T-helper 17 cell (primary cell): Measurements from ENCODE around the gene ATAT1. TPM values are rescaled to one million over a fixed set of nuclear protein-coding genes. Genes with fewer than 3 reads are reported as not detected.

ENCODE experiments used
- ATAC-seq: fragments of 150-1000 bp; cut with Tn5 transposase; 2 replicates; pipeline ENCODE4 v1.10.0; 2021; ENCODE audit warnings: mild to moderate bottlenecking, moderate library complexity
- DNase-seq, 3 donors: peaks; one replicate each; pipeline versions ENCODE4 v3.0.0 to v3.0.0-alpha.2; 2020 to 2021
- H3K9me3 ChIP-seq: one replicate; pipeline ENCODE4 v1.7.0; 2013; ENCODE audit warnings: low read length, mild to moderate bottlenecking; ENCODE audit not compliant: control insufficient read depth, poor library complexity, severe bottlenecking
- H3K27ac Mint-ChIP-seq: one replicate; pipeline ENCODE4 v1.8.0; 2022; ENCODE audit warnings: mild to moderate bottlenecking, moderate library complexity, mixed read lengths
- H3K27me3 Mint-ChIP-seq: one replicate; pipeline ENCODE4 v1.8.0; 2022; ENCODE audit warnings: mixed read lengths
- H3K36me3 Mint-ChIP-seq: one replicate; pipeline ENCODE4 v1.8.0; 2022; ENCODE audit warnings: low read depth, mixed read lengths
- H3K4me1 Mint-ChIP-seq: one replicate; pipeline ENCODE4 v1.8.0; 2022; ENCODE audit warnings: mild to moderate bottlenecking, mixed read lengths
- H3K4me3 Mint-ChIP-seq: one replicate; pipeline ENCODE4 v1.8.0; 2022; ENCODE audit warnings: mild to moderate bottlenecking, moderate library complexity, mixed read lengths
- total RNA-seq, 4 donors: library from RNA in 2 of 4; stranded (reverse) in 2 of 4; gene quantifications; one replicate each; pipeline ENCODE4 v1.2.3 and lab custom pipeline; 2022 to 2026

The ATAT1 gene
- total RNA-seq, 2 donors from 2014 or later = 5.6 to 6.6 TPM

GRCh38 chr6:30672445-30673253 lies 46.0 kb downstream of the ATAT1 start, which contains the start of gene DHX16:
Gene DHX16 (minus strand): TSS chr6:30673006. CDS start chr6:30672841, 165 bp downstream.
- Mint-ChIP-seq H3K36me3 (peaks cover 14% of the 10 kb centered on the region), H3K27ac (peak within 1 kb of the TSS; percentile 95), H3K27me3 (no peaks in the 10 kb centered on the region), H3K4me1 (peaks cover 32% of the 10 kb centered on the region), H3K4me3 (peak within 1 kb of the TSS; percentile 94)
- no peaks in the 10 kb centered on the region for H3K9me3 ChIP-seq
- DNase-seq (peak; percentile 73 to 81 (median 79)), ATAC-seq (peak; percentile 84)

- Mint-ChIP-seq H3K27me3 (no peaks in the 10 kb centered on the region), H3K27ac (peak overlapping the region; percentile 82), H3K4me3 (no peak overlapping the region), H3K4me1 (peaks cover 35% of the 10 kb centered on the region), H3K36me3 (peaks cover 13% of the 10 kb centered on the region)
- H3K9me3 ChIP-seq = no peaks in the 10 kb centered on the region
- no peak for ATAC-seq
- DNase-seq = no peak
Measured at GRCh38 chr6:30676660-30677285, 50.1 kb downstream of the ATAT1 start.

DNA sequence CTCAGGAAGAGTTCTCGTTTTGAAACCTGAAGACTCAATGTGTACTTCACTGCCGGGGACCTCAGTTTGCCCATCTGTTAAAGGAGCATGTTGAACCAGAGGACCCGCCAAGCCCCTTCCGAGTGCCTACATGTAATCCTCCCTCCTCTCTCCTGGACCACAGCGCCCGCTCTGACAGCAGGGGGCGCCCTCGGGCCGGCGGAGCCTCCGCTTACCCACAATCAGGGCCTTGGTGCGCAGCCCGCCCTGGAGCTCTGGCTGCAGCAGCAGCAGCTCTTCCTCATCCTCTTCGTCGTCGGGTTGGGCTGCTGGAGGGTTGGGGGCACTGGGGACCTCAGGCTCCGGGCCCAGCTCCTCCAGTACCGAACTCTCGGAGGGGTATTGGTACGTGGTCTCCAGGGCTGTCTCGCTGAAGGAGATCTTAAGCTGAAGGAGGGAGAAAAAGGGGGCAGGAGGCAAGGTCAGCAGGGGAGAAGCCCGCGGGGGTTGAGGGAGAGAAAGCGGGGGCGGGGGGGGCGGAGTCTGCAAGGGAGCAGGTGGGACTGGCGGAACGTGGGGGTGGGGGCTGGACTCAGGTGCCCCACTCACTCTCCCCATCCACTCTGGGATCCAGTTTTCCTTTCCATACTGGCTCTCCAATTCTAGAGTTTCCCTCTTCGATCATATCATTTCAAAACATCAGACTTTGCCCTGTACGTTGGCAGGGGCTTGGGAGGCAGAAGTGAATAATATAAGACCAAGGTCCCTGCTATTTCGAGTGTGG lies 52.5 kb downstream of the ATAT1 start:
- ATAC-seq (peak; percentile 46), DNase-seq (peak; percentile 85 to 97 (median 90))
- H3K36me3 Mint-ChIP-seq = peaks cover 24% of the 10 kb centered on the region
- H3K27me3 Mint-ChIP-seq = no peaks in the 10 kb centered on the region
- peak overlapping the region; percentile 97 for H3K27ac Mint-ChIP-seq
- no peaks in the 10 kb centered on the region for H3K9me3 ChIP-seq
- peak overlapping the region; percentile 100 for H3K4me3 Mint-ChIP-seq
- H3K4me1 Mint-ChIP-seq = peaks cover 41% of the 10 kb centered on the region

DNA sequence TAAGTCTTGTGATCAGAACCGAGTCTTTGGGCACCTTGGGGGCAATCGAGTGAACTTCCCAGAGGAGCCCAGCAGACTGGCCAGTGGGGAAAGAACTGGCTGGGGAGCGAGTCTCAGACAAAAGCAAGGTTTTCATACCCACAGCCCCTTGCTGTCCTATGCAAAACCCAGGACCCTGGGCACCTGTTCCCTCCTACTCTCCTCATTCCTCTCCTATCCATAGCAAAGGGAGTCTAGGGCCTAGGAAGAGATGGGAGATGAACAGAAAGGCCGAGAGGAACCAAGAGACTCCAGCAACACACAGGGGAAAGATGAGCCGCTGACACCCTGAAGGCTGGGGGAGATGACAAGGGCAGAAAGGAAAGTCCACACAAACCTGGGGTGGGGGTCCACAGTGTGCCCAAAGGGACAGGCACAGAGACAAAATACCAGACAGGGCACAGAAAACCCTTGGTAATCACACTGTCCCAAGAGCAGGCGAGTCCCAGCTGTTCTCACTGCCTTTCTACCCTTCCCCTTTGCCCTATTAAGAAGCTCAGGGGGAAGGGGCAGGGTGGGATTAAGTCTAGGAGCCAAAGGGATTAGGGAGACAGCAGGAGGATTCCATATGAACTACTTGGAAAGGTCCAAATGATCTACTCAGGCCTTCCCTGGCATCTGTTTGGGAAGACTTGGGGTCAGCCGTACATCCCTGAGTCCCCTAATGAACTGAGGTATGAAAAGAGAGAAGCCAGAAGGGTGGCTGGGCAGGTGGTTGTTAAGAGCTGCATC lies 53.3 kb downstream of the ATAT1 start:
- Mint-ChIP-seq H3K36me3 (peaks cover 29% of the 10 kb centered on the region), H3K27me3 (no peaks in the 10 kb centered on the region), H3K4me1 (peaks cover 44% of the 10 kb centered on the region), H3K4me3 (peak overlapping the region; percentile 100), H3K27ac (peak overlapping the region; percentile 97)
- DNase-seq = no peak
- H3K9me3 ChIP-seq = no peaks in the 10 kb centered on the region
- no peak for ATAC-seq

DNA sequence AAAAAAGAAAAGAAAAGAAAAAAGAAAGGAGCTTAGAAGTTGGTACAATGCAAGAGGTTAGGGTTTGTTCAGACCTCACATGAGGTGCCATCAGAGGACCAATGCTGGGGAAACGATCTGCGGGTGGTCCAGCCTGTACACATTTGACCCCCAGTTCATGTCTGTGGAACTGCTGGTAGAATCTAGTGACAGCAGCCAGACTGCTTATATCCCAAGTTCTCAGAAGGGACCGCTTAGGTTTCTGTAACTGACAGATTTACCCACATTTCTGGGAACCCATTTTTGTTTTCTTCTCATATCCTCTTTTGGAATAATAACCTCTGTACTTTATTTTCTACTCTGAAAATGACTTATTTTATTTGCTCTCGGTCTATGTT lies 55.1 kb downstream of the ATAT1 start:
- H3K27me3 Mint-ChIP-seq = no peaks in the 10 kb centered on the region
- peaks cover 45% of the 10 kb centered on the region for H3K4me1 Mint-ChIP-seq
- H3K27ac Mint-ChIP-seq = peak overlapping the region; percentile 97
- no peak for DNase-seq
- no peak for ATAC-seq
- no peaks in the 10 kb centered on the region for H3K9me3 ChIP-seq
- H3K36me3 Mint-ChIP-seq = peaks cover 37% of the 10 kb centered on the region
- peak overlapping the region; percentile 100 for H3K4me3 Mint-ChIP-seq

- Mint-ChIP-seq H3K36me3 (peaks cover 37% of the 10 kb centered on the region), H3K27ac (peak overlapping the region; percentile 97), H3K4me3 (peak overlapping the region; percentile 100), H3K27me3 (no peaks in the 10 kb centered on the region), H3K4me1 (peaks cover 45% of the 10 kb centered on the region)
- H3K9me3 ChIP-seq = no peaks in the 10 kb centered on the region
- DNase-seq (peak; percentile 73 to 82 (median 77)), ATAC-seq (peak; percentile 77)
Measured at GRCh38 chr6:30682143-30683117, 55.8 kb downstream of the ATAT1 start.

DNA sequence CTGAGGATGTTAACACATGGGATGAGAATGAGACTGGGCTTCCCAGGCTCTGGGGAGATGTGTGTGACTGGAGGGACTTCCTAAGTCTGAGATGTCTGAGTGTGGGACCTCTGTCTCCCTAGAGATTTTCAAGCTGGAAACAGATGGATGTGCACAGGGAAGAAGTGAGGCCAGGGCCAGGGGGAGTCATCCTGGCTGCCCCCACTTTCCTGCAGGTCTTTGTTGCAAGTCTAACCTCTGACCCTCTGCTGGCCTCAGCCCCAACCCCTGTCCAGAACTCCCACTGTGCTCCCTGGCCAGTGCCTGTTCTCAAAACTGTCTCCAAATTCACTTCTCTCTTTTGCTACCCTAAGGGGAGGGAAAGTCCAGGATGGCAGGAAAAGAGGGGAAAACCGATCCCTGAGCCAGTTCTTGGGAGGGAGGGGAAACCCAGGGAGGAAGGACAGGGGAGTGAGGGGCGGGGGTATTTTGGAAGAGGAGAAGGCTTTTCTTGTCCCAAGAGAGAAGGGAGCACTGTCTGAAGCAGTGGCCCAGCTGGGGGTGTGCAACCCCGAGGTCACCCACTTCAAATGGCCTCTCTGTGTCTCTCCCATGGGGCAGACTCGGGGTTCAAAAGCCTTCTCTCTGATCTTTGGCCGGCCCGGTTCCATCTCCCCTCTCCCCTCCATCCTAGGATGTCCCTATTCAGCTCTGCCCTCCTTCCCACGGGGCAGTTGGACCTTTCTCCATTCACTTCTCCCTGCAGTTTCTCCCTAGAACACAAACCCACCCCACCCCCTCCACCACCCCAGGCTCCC lies 56.7 kb downstream of the ATAT1 start:
- Mint-ChIP-seq H3K27ac (peak overlapping the region; percentile 97), H3K36me3 (peaks cover 37% of the 10 kb centered on the region), H3K4me1 (peaks cover 53% of the 10 kb centered on the region), H3K27me3 (no peaks in the 10 kb centered on the region), H3K4me3 (peak overlapping the region; percentile 100)
- DNase-seq = no peak
- H3K9me3 ChIP-seq = no peaks in the 10 kb centered on the region
- no peak for ATAC-seq

GRCh38 chr6:30683980-30684338 lies 57.3 kb downstream of the ATAT1 start:
- peaks cover 55% of the 10 kb centered on the region for H3K4me1 Mint-ChIP-seq
- H3K9me3 ChIP-seq = no peaks in the 10 kb centered on the region
- DNase-seq (no peak), ATAC-seq (no peak)
- H3K4me3 Mint-ChIP-seq = peak overlapping the region; percentile 100
- peaks cover 36% of the 10 kb centered on the region for H3K36me3 Mint-ChIP-seq
- peak overlapping the region; percentile 97 for H3K27ac Mint-ChIP-seq
- H3K27me3 Mint-ChIP-seq = no peaks in the 10 kb centered on the region

GRCh38 chr6:30684386-30685156 lies 57.9 kb downstream of the ATAT1 start:
- ATAC-seq (no peak), DNase-seq (peak in 2 of 3 donors; percentile 23 to 40)
- H3K36me3 Mint-ChIP-seq = peaks cover 34% of the 10 kb centered on the region
- H3K4me3 Mint-ChIP-seq = peak overlapping the region; percentile 100
- no peaks in the 10 kb centered on the region for H3K27me3 Mint-ChIP-seq
- no peaks in the 10 kb centered on the region for H3K9me3 ChIP-seq
- peak overlapping the region; percentile 97 for H3K27ac Mint-ChIP-seq
- peaks cover 55% of the 10 kb centered on the region for H3K4me1 Mint-ChIP-seq

DNA sequence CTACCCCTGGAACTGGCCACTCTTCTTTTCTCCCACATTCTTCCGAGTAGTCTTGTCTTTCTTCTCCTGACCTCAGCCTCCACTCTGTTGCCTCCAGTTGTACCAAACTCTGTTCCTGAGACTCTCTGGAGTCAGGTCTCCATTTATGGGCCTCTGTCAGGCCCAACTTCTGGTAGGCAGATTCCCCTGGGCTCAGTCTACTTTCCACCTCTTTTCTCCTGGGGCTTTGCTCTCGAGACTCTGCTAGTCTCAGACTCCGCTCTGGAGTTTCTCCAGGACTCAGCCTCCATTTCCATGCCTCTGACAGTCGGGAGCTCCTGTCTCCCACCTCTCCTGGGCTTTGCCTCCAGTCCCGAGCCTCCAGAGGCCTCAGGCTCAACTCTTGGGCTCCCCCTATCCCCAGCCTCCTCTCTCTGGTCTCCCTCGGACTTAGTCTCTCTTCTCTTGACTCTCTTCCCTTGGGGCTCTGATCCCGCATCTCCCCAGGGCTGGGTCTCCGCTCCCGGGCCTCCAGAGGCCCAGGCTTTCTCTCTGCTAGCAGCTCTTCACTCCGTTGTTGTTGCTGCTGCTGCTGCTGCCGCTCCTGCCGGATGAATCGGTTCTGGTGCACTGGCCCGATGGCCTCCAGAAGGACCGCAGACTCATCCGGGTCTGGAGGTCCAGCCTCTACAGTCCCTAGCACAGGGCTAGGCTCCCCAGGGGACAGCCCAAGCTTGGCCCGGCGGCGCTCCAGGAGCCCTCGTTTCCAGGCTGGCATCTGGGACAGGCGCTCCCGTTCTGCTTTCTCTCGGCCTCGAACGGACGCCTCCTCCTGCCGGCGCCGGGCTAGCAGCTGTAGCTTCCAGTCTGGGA lies 58.7 kb downstream of the ATAT1 start:
- Mint-ChIP-seq H3K4me3 (peak overlapping the region; percentile 100), H3K4me1 (peaks cover 57% of the 10 kb centered on the region), H3K36me3 (peaks cover 34% of the 10 kb centered on the region), H3K27me3 (no peaks in the 10 kb centered on the region), H3K27ac (peak overlapping the region; percentile 97)
- no peak for ATAC-seq
- peak in 1 of 3 donors; percentile 18 for DNase-seq
- no peaks in the 10 kb centered on the region for H3K9me3 ChIP-seq
